HG03354 (cell line): ENCODE measurements around the gene FYN.
"Not testable (repeated sequence)": the region's sequence is repeated elsewhere in the genome, so short reads cannot be mapped to it uniquely, and the experiment has no call there.

Experiments
- ATAC-seq: cut with Tn5 transposase; IDR thresholded peaks from one replicate; pipeline ENCODE4 v1.9.1; 2021; ENCODE audit warnings: mild to moderate bottlenecking; ENCODE audit not compliant: unreplicated experiment, poor library complexity, severe bottlenecking

The FYN gene

GRCh38 chr6:111798281-111798725 is 74.9 kb downstream of the FYN start:
- ATAC-seq: no peak

DNA sequence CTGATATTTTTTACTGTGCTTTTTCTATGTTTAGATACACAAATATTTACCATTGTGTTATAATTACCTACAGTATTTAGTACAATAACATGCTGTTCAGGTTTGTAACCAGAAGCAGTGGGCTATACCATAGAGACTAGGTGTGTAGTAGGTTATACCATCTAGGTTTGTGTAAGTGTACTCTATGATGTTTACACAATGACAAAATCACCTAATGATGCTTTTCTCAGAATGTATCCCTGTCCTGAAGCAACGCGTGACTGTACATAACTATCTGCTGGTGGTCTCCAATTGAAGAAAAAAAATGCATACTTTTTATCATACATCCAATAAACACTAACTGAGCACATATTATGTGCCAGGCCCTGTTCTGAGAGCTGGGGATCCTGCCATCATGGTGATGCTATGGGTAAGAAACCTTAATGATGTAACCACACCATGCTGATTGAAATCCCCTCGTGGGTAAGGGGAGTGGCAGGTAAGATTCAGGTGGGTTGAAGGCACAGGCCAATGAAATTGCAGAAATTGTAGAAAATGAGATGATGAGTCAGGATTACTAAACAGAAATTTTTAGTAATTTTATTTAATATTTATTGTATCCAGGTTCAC is 76.8 kb downstream of the FYN start:
- no peak for ATAC-seq

- no peak for ATAC-seq
Observed at GRCh38 chr6:111795558-111795957, 77.7 kb downstream of the FYN start.

- no peak for ATAC-seq
Observed at GRCh38 chr6:111794727-111795452, 78.4 kb downstream of the FYN start.

DNA sequence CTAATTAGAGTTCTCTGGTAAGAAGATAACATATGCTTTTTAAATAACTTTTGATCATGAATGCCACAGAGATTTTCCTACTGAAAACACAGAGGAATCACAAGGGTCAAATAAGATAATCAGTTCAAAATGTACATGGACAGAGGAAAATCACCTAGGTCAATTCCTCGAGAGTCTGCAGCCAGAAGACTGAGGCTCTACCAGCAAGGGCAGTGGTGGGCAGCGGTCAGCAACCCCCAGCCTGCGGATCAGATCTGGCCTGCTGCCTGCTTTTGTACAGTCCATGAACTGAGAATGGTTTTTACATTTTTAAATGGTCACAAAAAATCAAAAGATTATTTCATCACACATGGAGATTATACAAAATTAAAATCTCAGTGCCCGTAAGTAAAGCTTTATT is 79.0 kb downstream of the FYN start:
- no peak for ATAC-seq

DNA sequence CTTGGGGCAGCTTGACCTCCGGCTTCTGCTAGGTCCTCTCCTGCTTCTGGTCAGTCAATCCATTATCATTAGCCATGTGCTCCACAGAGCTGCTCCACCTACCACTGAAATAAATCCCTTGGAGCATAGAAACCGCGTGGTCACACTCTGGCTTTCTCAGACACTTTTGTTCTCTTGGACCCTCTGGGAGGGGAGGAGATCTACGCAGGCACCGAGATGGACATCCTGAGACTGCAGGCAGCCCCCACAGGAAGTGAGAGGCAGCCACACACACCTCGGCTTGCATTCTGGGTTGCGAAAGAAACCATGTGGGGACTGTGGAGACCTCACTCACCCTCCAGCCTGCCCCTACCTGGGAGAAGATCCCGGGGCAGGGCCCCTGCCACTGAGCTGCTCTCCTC is 79.5 kb downstream of the FYN start:
- ATAC-seq: no peak

GRCh38 chr6:111792914-111793700 is 80.1 kb downstream of the FYN start:
- no peak for ATAC-seq

GRCh38 chr6:111792241-111792640 is 81.0 kb downstream of the FYN start:
- no peak for ATAC-seq

DNA sequence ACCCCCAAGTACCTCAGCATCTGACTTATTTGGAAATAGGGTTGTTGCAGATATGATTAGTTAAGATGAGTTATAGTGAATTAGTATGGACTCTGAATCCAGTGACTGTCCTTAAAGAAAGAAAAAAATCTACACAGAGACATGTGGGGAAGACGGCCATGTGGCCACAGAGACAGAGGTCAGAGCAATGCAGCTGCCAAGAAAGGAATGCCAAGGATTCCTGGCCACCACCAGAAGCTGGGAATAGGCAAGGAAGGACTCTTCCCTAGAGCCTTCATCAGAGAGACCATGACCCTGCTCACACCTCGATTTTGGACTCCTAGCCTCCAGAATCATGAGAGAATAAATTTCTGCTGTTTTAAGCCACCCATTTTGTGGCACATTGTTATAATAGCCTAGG is 81.8 kb downstream of the FYN start:
- no peak for ATAC-seq

DNA sequence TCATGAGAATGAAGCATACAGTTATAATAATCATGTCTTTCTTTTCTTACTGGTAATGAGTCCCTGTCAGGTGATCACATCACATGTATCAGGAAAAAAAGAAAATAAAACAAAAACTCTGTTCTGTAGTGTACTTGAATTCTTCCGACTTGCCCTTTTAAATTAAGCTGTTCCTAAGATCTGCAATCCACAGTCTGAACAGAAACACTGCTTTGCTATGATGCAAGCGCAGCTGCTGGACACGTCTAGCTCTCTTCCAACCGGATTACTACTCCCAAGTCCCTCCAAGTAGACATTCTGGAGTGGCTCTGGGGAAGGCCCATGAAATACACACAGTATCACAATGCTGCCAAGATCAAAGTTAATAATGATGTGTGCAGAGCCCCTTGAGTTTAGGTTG is 83.7 kb downstream of the FYN start:
- ATAC-seq: no peak

- no peak for ATAC-seq
Observed at GRCh38 chr6:111788379-111789276, 84.6 kb downstream of the FYN start.

DNA sequence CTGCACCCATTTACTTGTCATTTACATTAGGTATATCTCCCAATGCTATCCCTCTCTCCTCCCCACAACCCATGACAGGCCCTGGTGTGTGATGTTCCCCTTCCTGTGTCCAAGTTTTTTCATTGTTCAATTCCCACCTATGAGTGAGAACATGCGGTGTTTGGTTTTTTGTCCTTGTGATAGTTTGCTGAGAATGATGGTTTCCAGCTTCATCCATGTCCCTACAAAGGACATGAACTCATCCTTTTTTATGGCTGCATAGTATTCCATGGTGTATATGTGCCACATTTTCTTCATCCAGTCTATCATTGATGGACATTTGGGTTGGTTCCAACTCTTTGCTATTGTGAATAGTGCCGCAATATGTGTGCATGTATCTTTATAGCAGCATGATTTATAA is 87.1 kb downstream of the FYN start:
- ATAC-seq: not testable (repeated sequence)

DNA sequence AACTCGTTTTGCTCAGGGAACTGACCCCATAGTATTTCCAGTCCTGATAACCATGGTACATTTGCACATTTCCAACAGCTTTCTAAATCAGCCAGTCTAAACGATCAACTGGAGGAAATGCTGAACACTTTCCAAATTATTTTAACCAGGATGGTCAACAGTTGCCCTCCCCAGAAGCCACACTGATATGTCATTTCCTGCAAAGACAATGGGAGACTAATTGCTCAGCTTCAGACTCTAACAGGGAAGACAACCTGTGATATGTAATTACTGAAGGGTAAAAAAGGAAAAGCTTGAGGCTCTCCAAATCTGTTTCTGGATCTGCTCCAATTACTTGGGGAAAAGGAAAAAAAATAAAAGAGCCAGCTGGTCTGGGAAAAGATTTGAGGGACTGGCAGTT is 88.8 kb downstream of the FYN start:
- no peak for ATAC-seq

DNA sequence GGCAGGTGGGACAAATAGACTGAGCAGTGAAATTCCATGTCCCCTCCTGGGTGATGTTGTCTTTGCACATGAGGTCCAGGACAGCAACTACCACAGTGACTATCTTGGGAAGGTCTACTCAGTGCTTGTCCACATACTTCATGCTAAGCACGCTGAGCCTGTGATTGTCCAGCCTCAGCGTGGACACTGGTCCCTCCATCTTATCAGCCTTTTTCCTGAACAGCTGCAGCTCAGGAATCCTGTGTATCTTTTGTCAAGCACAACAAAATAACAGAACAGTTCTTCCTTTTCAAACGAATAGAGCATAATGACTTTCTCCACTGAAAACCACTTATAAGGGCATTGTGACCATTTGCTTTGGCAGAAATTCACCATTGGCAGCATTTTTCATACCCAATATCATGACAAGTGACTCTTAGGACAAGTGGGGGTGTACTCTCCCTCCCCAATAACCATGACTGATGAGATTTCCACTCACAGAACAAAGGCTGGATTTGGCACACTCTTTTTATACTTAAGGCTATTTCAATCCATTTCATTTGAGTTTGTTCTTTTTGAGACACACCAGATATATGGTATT is 90.3 kb downstream of the FYN start:
- no peak for ATAC-seq

- no peak for ATAC-seq
Observed at GRCh38 chr6:111782192-111782809, 91.0 kb downstream of the FYN start.

- no peak for ATAC-seq
Observed at GRCh38 chr6:111781041-111781708, 92.1 kb downstream of the FYN start.

GRCh38 chr6:111780393-111780792 is 92.9 kb downstream of the FYN start:
- no peak for ATAC-seq

- ATAC-seq: no peak
Observed at GRCh38 chr6:111779660-111780059, 93.6 kb downstream of the FYN start.

DNA sequence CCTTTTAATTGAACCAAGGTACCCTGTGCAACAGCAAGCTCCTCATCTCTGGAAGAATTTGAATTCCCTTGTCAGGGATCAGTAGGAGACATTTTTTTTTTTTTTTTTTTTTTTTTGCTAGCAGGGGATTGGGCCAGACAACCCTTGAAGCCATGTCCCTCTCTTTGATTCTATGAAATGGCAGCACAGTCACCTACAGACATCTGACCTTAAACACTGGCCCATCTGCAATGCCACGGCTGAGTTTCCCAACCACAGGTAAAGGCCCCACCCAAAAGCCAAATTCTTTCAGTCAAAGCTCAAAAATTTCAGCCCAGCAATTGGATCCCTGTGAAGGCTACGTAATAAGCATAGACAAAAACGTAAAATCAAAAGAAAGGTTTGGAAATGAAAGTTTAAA is 94.2 kb downstream of the FYN start:
- ATAC-seq: no peak
